Coronary artery (tissue), 2 donors: ENCODE results near the gene PIGT.

Source experiments
- DNase-seq: peaks from one replicate; pipeline ENCODE4 v3.0.0-alpha.2; 2017; ENCODE audit warnings: low spot score
- H3K27ac ChIP-seq, 2 donors: fragments of 200-600 bp; sonication (generic); one replicate each; pipeline ENCODE4 v1.5.1; 2016 to 2019
- H3K4me3 ChIP-seq: fragments of 200-600 bp; sonication (generic); 2 replicates; pipeline ENCODE4 v1.5.1; 2016; ENCODE audit warnings: mild to moderate bottlenecking, moderate library complexity
- TF ChIP-seq, protein P1 (sequence below): fragments of 200-600 bp; sonication (generic); IDR thresholded peaks from one replicate; pipeline ENCODE4 v1.5.1; 2019; ENCODE audit warnings: antibody characterized with exemption

PIGT gene

DNA sequence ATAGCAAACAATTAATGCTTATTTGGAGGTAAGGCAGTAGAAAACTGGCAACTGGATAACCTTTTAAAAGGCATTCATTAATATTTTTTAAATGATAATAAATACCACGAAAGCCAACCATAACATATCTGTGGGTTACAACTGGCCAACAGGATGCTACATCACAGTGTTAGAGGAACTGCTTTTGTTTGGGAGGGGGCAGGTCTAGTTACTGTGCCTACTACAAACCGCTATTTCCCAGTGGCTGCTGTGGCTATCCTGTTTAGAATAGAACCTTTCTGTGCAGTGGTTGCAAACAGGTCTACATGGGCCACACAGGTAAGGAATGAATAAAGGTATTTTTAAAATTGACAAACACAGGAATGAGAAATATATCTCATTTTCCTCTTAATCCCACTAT, 976 bp downstream of the PIGT start:
- Histone ChIP-seq H3K4me3 (peak overlapping the region; percentile 77), H3K27ac (peak overlapping the region in 1 of 2 donors; percentile 80)
- TF ChIP-seq, protein P1, sequence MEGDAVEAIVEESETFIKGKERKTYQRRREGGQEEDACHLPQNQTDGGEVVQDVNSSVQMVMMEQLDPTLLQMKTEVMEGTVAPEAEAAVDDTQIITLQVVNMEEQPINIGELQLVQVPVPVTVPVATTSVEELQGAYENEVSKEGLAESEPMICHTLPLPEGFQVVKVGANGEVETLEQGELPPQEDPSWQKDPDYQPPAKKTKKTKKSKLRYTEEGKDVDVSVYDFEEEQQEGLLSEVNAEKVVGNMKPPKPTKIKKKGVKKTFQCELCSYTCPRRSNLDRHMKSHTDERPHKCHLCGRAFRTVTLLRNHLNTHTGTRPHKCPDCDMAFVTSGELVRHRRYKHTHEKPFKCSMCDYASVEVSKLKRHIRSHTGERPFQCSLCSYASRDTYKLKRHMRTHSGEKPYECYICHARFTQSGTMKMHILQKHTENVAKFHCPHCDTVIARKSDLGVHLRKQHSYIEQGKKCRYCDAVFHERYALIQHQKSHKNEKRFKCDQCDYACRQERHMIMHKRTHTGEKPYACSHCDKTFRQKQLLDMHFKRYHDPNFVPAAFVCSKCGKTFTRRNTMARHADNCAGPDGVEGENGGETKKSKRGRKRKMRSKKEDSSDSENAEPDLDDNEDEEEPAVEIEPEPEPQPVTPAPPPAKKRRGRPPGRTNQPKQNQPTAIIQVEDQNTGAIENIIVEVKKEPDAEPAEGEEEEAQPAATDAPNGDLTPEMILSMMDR, result no peak
- no peak for DNase-seq

DNA sequence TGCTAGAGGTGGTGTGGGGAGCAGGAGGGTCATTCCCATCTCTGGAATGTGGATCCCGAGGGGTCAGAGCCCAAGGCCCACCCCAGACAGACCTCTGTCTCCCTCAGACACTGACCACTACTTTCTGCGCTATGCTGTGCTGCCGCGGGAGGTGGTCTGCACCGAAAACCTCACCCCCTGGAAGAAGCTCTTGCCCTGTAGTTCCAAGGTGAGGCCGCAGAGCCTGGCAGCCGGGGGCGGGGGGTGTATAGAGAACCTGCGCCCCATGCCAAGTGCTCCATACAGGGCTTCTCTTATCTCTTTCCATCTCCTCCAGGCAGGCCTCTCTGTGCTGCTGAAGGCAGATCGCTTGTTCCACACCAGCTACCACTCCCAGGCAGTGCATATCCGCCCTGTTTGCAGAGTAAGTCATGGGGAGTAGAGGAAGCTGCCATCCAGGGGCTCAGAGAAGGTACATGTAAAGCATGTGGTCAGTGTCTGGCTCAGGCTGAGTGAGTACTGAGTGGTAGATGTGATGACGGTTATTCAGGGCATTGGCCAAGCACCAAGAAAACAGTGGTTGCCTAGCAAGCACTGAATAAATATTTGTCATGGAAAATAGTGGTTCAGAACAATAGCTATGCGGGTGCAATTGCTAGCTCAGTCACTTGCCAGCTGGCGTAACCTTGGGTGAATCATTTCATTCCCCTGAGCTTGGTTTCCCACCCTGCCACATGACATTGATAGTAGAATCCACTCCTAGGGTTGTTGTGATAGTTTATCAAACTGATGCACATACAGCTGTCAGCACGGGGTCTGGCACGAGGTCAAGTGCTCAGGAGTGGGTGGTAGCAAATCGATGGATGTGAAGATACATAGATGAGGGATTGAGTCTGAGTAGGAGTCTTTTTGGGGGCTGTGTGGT, 3.5 kb downstream of the PIGT start:
- Histone ChIP-seq H3K27ac (peak overlapping the region; percentile 39 to 82), H3K4me3 (no peak overlapping the region)
- TF ChIP-seq, protein P1, result no peak
- DNase-seq, result no peak

DNA sequence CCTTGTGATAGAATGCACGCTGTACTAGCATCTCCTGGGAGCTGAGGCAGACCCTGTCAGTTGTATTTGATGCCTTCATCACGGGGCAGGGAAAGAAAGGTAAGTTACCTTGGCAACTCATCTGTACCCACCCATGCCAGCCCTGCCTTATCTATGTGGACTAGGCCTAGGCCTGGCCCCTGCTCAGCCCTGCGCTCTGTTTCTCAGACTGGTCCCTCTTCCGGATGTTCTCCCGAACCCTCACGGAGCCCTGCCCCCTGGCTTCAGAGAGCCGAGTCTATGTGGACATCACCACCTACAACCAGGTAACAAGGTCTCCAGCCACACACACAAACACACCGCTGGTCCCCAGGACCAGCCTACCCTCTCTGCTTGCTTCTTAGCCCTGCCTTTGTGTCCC, 4.2 kb downstream of the PIGT start:
- TF ChIP-seq, protein P1, result no peak
- Histone ChIP-seq H3K4me3 (no peak overlapping the region), H3K27ac (peak overlapping the region; percentile 39 to 82)
- no peak for DNase-seq

DNA sequence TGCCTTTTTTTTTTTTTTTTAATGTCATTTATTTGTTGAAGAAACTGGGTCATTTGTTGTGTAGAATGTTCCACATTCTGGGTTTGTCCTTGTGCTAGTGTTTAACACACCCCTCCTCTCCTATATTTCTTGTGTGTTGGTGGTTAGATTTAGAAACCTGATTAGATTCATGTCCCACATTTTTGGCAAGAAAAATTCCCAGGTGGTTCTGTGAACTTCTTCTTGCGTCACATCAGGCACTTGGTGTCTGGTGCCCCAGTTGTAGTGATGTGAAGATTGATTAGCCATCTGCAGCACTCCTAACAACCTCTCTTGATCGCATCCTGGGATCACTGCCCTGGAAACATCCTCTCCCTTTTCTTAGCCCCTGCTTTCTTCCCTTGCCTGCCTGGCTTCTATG, 7.8 kb downstream of the PIGT start:
- TF ChIP-seq, protein P1, result no peak
- Histone ChIP-seq H3K4me3 (no peak overlapping the region), H3K27ac (no peak overlapping the region)
- no peak for DNase-seq

DNA sequence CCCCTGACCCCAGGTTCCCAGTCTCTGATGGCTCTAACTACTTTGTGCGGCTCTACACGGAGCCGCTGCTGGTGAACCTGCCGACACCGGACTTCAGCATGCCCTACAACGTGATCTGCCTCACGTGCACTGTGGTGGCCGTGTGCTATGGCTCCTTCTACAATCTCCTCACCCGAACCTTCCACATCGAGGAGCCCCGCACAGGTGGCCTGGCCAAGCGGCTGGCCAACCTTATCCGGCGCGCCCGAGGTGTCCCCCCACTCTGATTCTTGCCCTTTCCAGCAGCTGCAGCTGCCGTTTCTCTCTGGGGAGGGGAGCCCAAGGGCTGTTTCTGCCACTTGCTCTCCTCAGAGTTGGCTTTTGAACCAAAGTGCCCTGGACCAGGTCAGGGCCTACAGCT, 9.6 kb downstream of the PIGT start:
- no peak overlapping the region for H3K4me3 ChIP-seq
- TF ChIP-seq, protein P1, result no peak
- no peak for DNase-seq
- H3K27ac ChIP-seq, result no peak overlapping the region

DNA sequence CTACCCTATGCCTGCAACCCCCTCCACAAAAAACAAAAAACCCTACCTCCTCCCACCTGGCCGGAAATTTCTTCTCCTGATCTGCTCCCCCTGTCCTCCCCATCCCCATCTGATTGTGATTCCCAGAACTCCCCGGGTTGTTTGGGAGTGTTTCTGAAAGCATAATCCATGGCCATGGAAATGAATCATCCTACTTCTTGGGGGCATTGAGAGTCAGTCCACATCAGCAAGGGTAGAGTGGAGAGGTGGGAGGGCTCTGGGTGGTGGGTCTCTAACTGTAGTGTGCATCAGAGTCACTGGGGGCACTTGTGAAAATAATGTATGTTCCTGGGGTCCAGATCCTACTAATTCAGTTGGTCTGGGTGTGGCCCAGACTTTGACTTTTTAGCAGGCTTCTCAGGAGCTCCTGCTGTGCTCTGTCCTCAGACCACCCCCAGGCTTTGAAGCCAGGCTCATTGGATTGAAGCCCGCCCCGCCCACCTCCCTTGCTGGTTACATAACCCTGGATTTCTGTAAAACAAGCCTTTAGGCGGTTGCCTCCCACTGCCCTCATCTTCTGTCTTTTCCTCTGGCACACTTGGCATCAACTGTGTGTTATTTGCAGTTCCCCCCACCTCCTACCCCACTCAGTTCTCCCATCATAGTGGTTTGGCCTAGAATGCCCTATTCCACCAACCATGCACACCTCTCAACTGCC, 10.5 kb downstream of the PIGT start:
- TF ChIP-seq, protein P1, result no peak
- H3K27ac ChIP-seq, result peak overlapping the region in 1 of 2 donors; percentile 37
- DNase-seq, result no peak

More for the DNA sequence above, 10.5 kb downstream of the PIGT start:
- no peak overlapping the region for H3K4me3 ChIP-seq
